ENCODE measurements around the gene MYL3. TPM values are rescaled to one million over a fixed set of nuclear protein-coding genes. Genes with fewer than 3 reads are reported as not detected.

The MYL3 gene
- total and polyA plus RNA-seq, 2 of the 4 experiments (the other 2 are of a cell fraction), result 0.09 TPM; not detected in 1

- peak; percentile 49 for DNase-seq
Measured at GRCh38 chr3:46903341-46904302, 40.4 kb upstream of the MYL3 start.

More at GRCh38 chr3:46903341-46904302, 40.4 kb upstream of the MYL3 start:
- no peak overlapping the region for H3K4me2 ChIP-seq (ENCODE audit: low read depth, low read length)
- no peaks in the 10 kb centered on the region for H3K36me3 ChIP-seq (ENCODE audit: control insufficient read depth, insufficient read depth, low read length)
- H2BK120ac ChIP-seq (ENCODE audit: low read depth, low read length), result 0 out of 2 replicates have a peak overlapping the region, but pooled peaks have one; percentile 34
- no peak overlapping the region for H3K56ac ChIP-seq (ENCODE audit: extremely low read depth, insufficient read depth, low read length)
- H3K9me1 ChIP-seq (ENCODE audit: insufficient read depth, low read length), result peaks cover 4% of the 10 kb centered on the region; the same call in 1 of the 2 replicates
- H4K91ac ChIP-seq (ENCODE audit: insufficient read depth, low read depth, low read length), result no peak overlapping the region
- peak overlapping the region; percentile 75; the same call in 1 of the 2 replicates for H3K4ac ChIP-seq (ENCODE audit: low read depth, low read length)
- 0 out of 2 replicates have a peak overlapping the region, but pooled peaks have one; percentile 18 for H2BK20ac ChIP-seq (ENCODE audit: low read depth, low read length)
- H2BK15ac ChIP-seq (ENCODE audit: low read depth, low read length), result no peak overlapping the region
- TF ChIP-seq, protein P1, sequence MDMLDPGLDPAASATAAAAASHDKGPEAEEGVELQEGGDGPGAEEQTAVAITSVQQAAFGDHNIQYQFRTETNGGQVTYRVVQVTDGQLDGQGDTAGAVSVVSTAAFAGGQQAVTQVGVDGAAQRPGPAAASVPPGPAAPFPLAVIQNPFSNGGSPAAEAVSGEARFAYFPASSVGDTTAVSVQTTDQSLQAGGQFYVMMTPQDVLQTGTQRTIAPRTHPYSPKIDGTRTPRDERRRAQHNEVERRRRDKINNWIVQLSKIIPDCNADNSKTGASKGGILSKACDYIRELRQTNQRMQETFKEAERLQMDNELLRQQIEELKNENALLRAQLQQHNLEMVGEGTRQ (IDR thresholded peaks at IDR 0.05; ENCODE audit: low read depth, low read length), result 0 out of 2 replicates have a peak, but pooled peaks have one; percentile 15
- peak; percentile 64; the same call in 1 of the 2 replicates for TF ChIP-seq MAZ (IDR thresholded peaks at IDR 0.05; ENCODE audit: borderline replicate concordance, low read depth, low read length)
- no peak for TF ChIP-seq RAD21 (IDR thresholded peaks at IDR 0.05; ENCODE audit: low read length)
- 0 out of 2 replicates have a peak, but pooled peaks have one; percentile 27 for TF ChIP-seq FOS (IDR thresholded peaks at IDR 0.05; ENCODE audit: low read depth, low read length)
- CTCF ChIA-PET, result no interaction called here
- H4K8ac ChIP-seq (ENCODE audit: low read depth in 2 of 2, low read length in 2 of 2), result peak overlapping the region in 1 of 2 experiments; percentile 69; a peak in 2 of 4 replicates
- H4K20me1 ChIP-seq (ENCODE audit: insufficient read depth, low read length), result no peaks in the 10 kb centered on the region
- H3K27me3 ChIP-seq (ENCODE audit: control insufficient read depth, insufficient read depth, low read length), result peaks cover 2% of the 10 kb centered on the region; the same call in 1 of the 2 replicates
- H3K23ac ChIP-seq (ENCODE audit: low read depth, low read length), result no peak overlapping the region
- POLR2A ChIA-PET (ENCODE audit: unreplicated experiment), result no interaction called here
- no peak overlapping the region for H2BK5ac ChIP-seq (ENCODE audit: low read depth, low read length, poor library complexity, severe bottlenecking)
- H3K14ac ChIP-seq (replicated peaks; ENCODE audit: low read depth, low read length), result no peak overlapping the region
- no peak overlapping the region for H4K5ac ChIP-seq (ENCODE audit: low read depth, low read length)
- H2AFZ ChIP-seq (replicated peaks; ENCODE audit: low read length, poor library complexity), result peak overlapping the region; percentile 67
- peak overlapping the region; percentile 50; the same call in 1 of the 2 replicates for H2AK5ac ChIP-seq (ENCODE audit: low read depth, low read length)
- ATAC-seq (ENCODE audit: low read depth), result peak; percentile 52
- no peak overlapping the region for H3K9ac ChIP-seq (ENCODE audit: low read depth, low read length)
- H2AK9ac ChIP-seq (replicated peaks; ENCODE audit: low read depth, low read length, poor library complexity), result peak overlapping the region; percentile 62
- H3K4me3 ChIP-seq (ENCODE audit: insufficient read depth, low read depth, low read length), result no peak overlapping the region
- no peak overlapping the region for H3K18ac ChIP-seq (ENCODE audit: low read depth, low read length)
- H3K27ac ChIP-seq (ENCODE audit: insufficient read depth, low read length), result no peak overlapping the region
- dilution Hi-C loops (cut with HindIII; ENCODE audit: low sequenced_read_pairs, unreplicated experiment) (no loop called here), in situ Hi-C loops (cut with MboI; ENCODE audit: low sequenced_read_pairs) (no loop called here), intact Hi-C loops (cut with micrococcal nuclease) (no loop called here)
- no peaks in the 10 kb centered on the region for H3K79me1 ChIP-seq (ENCODE audit: low read depth in 1 of 2, low read length in 2 of 2)
- no TSS peak for BruUV-seq (replicated peaks)
- peaks cover 2% of the 10 kb centered on the region; the same call in 1 of the 2 replicates for H3K4me1 ChIP-seq (ENCODE audit: control insufficient read depth, insufficient read depth, low read length)
- WGBS, 2 experiments (ENCODE audit: extremely low coverage in 2 of 2, insufficient read length in 1 of 2), result 44% methylated on average over 5 of the region's 21 CpGs; no CpG with 5 or more reads in 1 of the 2 experiments
- no peaks in the 10 kb centered on the region for H3K9me3 ChIP-seq (ENCODE audit: control insufficient read depth, insufficient read depth, low read length)
